ENCODE data around the gene PRSS57.

- TF ChIP-seq CTCF (IDR thresholded peaks at IDR 0.05) (no peak), POLR2A (IDR thresholded peaks at IDR 0.05) (no peak), POLR2AphosphoS5 (IDR thresholded peaks at IDR 0.05) (no peak)
These were observed 13.9 kb downstream of the PRSS57 start for GRCh38 chr19:681029-682019.
